Left renal pelvis (tissue), 4 donors: ENCODE measurements around the gene MIER1. TPM values are rescaled to one million over a fixed set of nuclear protein-coding genes. Genes with fewer than 3 reads are reported as not detected.

ENCODE experiments used
- polyA plus RNA-seq, 4 donors: library from polyadenylated mRNA; unstranded; fragments of 120-200 nt; gene quantifications; one replicate each; pipeline ENCODE4 v1.2.1, GENCODE V29; 2013; ENCODE audit not compliant: insufficient read length in 4 of 4

Gene MIER1
- polyA plus RNA-seq, 4 donors = 34.5 to 51.1 (median 37.8) TPM

Other genes with a start within 250 kb of the MIER1 start
- 1 to 10 TPM; 1.4 to 2.7 (median 1.9) TPM for gene DYNLT5, start 172.5 kb upstream of the MIER1 start, polyA plus RNA-seq
- under 1 TPM in 3 of 4 donors, not detected in 1; 0.23 to 0.43 (median 0.26) TPM for gene INSL5, start 123.7 kb upstream of the MIER1 start, polyA plus RNA-seq
- 10 to 100 TPM in 3 of 4 donors, 1 to 10 TPM in 1; 6.3 to 17.3 (median 15.8) TPM for gene DNAI4, start 134 bp upstream of the MIER1 start, polyA plus RNA-seq
- gene SLC35D1, start 129.2 kb downstream of the MIER1 start, polyA plus RNA-seq = 10 to 100 TPM; 12.7 to 15.8 (median 15.0) TPM
- under 1 TPM in 2 of 4 donors, not detected in 2; 0.15 to 0.39 TPM for gene C1orf141, start 210.0 kb downstream of the MIER1 start, polyA plus RNA-seq
- under 1 TPM in 1 of 4 donors, not detected in 3; 0.09 TPM for gene IL23R, start 241.5 kb downstream of the MIER1 start, polyA plus RNA-seq